HEK293 (cell line): ENCODE measurements around the gene SPEF1.

Source experiments
- CTCF ChIA-PET: fragments of 350-600 bp; formaldehyde crosslinking; extraction: SDS; loops from one replicate; lab custom pipeline; 2021; ENCODE audit warnings: antibody characterized with exemption; lab: Yijun Ruan, JAX
- POLR2A ChIA-PET: fragments of 300-600 bp; formaldehyde crosslinking; extraction: SDS; loops from one replicate; lab custom pipeline; 2020; ENCODE audit warnings: antibody characterized with exemption, inconsistent platforms; lab: Yijun Ruan, JAX
- H3K27ac ChIP-seq: fragments of 200-500 bp; sonication (Bioruptor generic); 2 replicates; pipeline ENCODE4 v1.5.1; 2014; ENCODE audit warnings: low read depth, low read length, control low read depth, inconsistent platforms; ENCODE audit errors: extremely low read depth
- H3K36me3 ChIP-seq, 2 experiments: fragments of 200-500 bp in 1 of 2; sonication (Bioruptor generic) in 1 of 2; 1 replicate in 1 of 2; 2 replicates in 1 of 2; pipeline ENCODE4 v1.5.1; 2014 to 2017; ENCODE audit warnings: inconsistent platforms in 2 of 2, low read length in 2 of 2; ENCODE audit not compliant: control insufficient read depth in 2 of 2, insufficient read depth in 1 of 2
- H3K4me1 ChIP-seq: fragments of 200-500 bp; sonication (Bioruptor generic); 2 replicates; pipeline ENCODE4 v1.5.1; 2014; ENCODE audit warnings: mild to moderate bottlenecking, low read length, inconsistent platforms; ENCODE audit not compliant: control insufficient read depth, insufficient read depth
- H3K4me3 ChIP-seq: 2 replicates; pipeline ENCODE4 v1.5.1; 2011; ENCODE audit warnings: low read depth, mild to moderate bottlenecking, control low read depth, low read length, moderate library complexity
- H3K9me3 ChIP-seq: fragments of 200-500 bp; sonication (Bioruptor generic); 2 replicates; pipeline ENCODE4 v1.5.1; 2014; ENCODE audit warnings: low read depth, low read length, inconsistent platforms; ENCODE audit not compliant: control insufficient read depth, insufficient read depth
- KLF10 ChIP-seq: fragments of 450-650 bp; IDR thresholded peaks from 2 replicates; pipeline ENCODE4 v1.5.1; 2018; ENCODE audit warnings: missing biosample characterization, mild to moderate bottlenecking, missing genetic modification characterization
- MEIS1 ChIP-seq: sonication (generic); formaldehyde crosslinking; IDR thresholded peaks from 2 replicates; pipeline ENCODE4 v1.8.1; 2022; ENCODE audit warnings: missing genetic modification reagents, mild to moderate bottlenecking, borderline replicate concordance
- PRDM6 ChIP-seq: fragments of 450-650 bp; formaldehyde crosslinking; IDR thresholded peaks from 2 replicates; pipeline ENCODE4 v1.5.1; 2017; ENCODE audit warnings: missing biosample characterization, missing genetic modification characterization
- SCRT2 ChIP-seq: fragments of 450-650 bp; formaldehyde crosslinking; IDR thresholded peaks from 2 replicates; pipeline ENCODE4 v1.5.1; 2016; ENCODE audit warnings: missing biosample characterization, missing genetic modification characterization
- SETDB1 ChIP-seq: IDR thresholded peaks from one replicate; pipeline ENCODE4 v1.6.1; 2017; ENCODE audit warnings: mild to moderate bottlenecking, low read length, moderate library complexity, mixed read lengths; ENCODE audit not compliant: insufficient read length
- TRIM28 ChIP-seq: IDR thresholded peaks from 2 replicates; pipeline ENCODE4 v1.6.1; 2011; ENCODE audit warnings: low read length, control low read depth, borderline replicate concordance
- ZBTB10 ChIP-seq: fragments of 450-650 bp; formaldehyde crosslinking; IDR thresholded peaks from 2 replicates; pipeline ENCODE4 v1.5.1; 2016; ENCODE audit warnings: missing biosample characterization, missing genetic modification characterization
- ZFP37 ChIP-seq: fragments of 450-650 bp; formaldehyde crosslinking; IDR thresholded peaks from 2 replicates; pipeline ENCODE4 v1.5.1; 2016; ENCODE audit warnings: missing biosample characterization, missing genetic modification characterization
- ZNF140 ChIP-seq: fragments of 450-650 bp; formaldehyde crosslinking; IDR thresholded peaks from 2 replicates; pipeline ENCODE4 v1.5.1; 2016; ENCODE audit warnings: missing biosample characterization, missing genetic modification characterization
- ZNF146 ChIP-seq: fragments of 450-650 bp; formaldehyde crosslinking; IDR thresholded peaks from 2 replicates; pipeline ENCODE4 v1.5.1; 2016; ENCODE audit warnings: missing biosample characterization, missing genetic modification characterization
- ZNF202 ChIP-seq: fragments of 450-650 bp; formaldehyde crosslinking; IDR thresholded peaks from 2 replicates; pipeline ENCODE4 v1.5.1; 2016; ENCODE audit warnings: missing biosample characterization, missing genetic modification characterization, borderline replicate concordance
- ZNF324 ChIP-seq: fragments of 450-650 bp; formaldehyde crosslinking; IDR thresholded peaks from 2 replicates; pipeline ENCODE4 v1.5.1; 2016; ENCODE audit warnings: missing biosample characterization, missing genetic modification characterization
- ZNF354C ChIP-seq: fragments of 450-650 bp; formaldehyde crosslinking; IDR thresholded peaks from 2 replicates; pipeline ENCODE4 v1.5.1; 2016; ENCODE audit warnings: missing biosample characterization, missing genetic modification characterization, low read depth, borderline replicate concordance
- ZNF366 ChIP-seq: fragments of 450-650 bp; formaldehyde crosslinking; conservative IDR thresholded peaks from 2 replicates; pipeline ENCODE4 v1.5.1; 2016; ENCODE audit warnings: missing biosample characterization, missing genetic modification characterization
- ZNF426 ChIP-seq: fragments of 450-650 bp; formaldehyde crosslinking; IDR thresholded peaks from 2 replicates; pipeline ENCODE4 v1.5.1; 2017; ENCODE audit warnings: missing biosample characterization, missing genetic modification characterization, mild to moderate bottlenecking, inconsistent platforms, moderate library complexity
- ZNF48 ChIP-seq: fragments of 450-650 bp; formaldehyde crosslinking; IDR thresholded peaks from 2 replicates; pipeline ENCODE4 v1.5.1; 2016; ENCODE audit warnings: missing biosample characterization, missing genetic modification characterization
- ZNF529 ChIP-seq: fragments of 450-650 bp; formaldehyde crosslinking; IDR thresholded peaks from 2 replicates; pipeline ENCODE4 v1.5.1; 2017; ENCODE audit warnings: missing genetic modification characterization, missing biosample characterization; ENCODE audit not compliant: insufficient replicate concordance
- ZNF558 ChIP-seq: fragments of 450-650 bp; formaldehyde crosslinking; IDR thresholded peaks from 2 replicates; pipeline ENCODE4 v1.5.1; 2016; ENCODE audit warnings: missing biosample characterization, missing genetic modification characterization
- ZNF580 ChIP-seq: fragments of 450-650 bp; formaldehyde crosslinking; IDR thresholded peaks from 2 replicates; pipeline ENCODE4 v1.5.1; 2016; ENCODE audit warnings: missing biosample characterization, missing genetic modification characterization
- ZNF610 ChIP-seq: fragments of 450-650 bp; formaldehyde crosslinking; IDR thresholded peaks from 2 replicates; pipeline ENCODE4 v1.5.1; 2016; ENCODE audit warnings: missing biosample characterization, missing genetic modification characterization, borderline replicate concordance
- ZNF664 ChIP-seq: fragments of 450-650 bp; formaldehyde crosslinking; IDR thresholded peaks from 2 replicates; pipeline ENCODE4 v1.5.1; 2016; ENCODE audit warnings: missing biosample characterization, missing genetic modification characterization
- ZNF670 ChIP-seq: fragments of 450-650 bp; formaldehyde crosslinking; IDR thresholded peaks from 2 replicates; pipeline ENCODE4 v1.5.1; 2016; ENCODE audit warnings: missing biosample characterization, missing genetic modification characterization, low read depth
- ZNF76 ChIP-seq: fragments of 450-650 bp; formaldehyde crosslinking; IDR thresholded peaks from 2 replicates; pipeline ENCODE4; 2016; ENCODE audit warnings: low read depth, missing biosample characterization, missing genetic modification characterization, borderline replicate concordance
- ZXDB ChIP-seq: fragments of 450-650 bp; formaldehyde crosslinking; IDR thresholded peaks from 2 replicates; pipeline ENCODE4 v1.5.1; 2016; ENCODE audit warnings: missing biosample characterization, missing genetic modification characterization
- TF ChIP-seq, protein P1 (sequence below): fragments of 450-650 bp; formaldehyde crosslinking; IDR thresholded peaks from 2 replicates; pipeline ENCODE4 v1.5.1; 2016; ENCODE audit warnings: missing biosample characterization, missing genetic modification characterization

SPEF1 gene

GRCh38 chr20:3811467-3812258, 30.4 kb upstream of the SPEF1 start (continued):
- peak; percentile 85; the same call in 1 of the 2 replicates for TF ChIP-seq ZFP37 (tag by site-specific recombination)
- TF ChIP-seq ZNF558 (tag by site-specific recombination) = 0 out of 2 replicates have a peak, but pooled peaks have one; percentile 48
- TF ChIP-seq ZNF366 (tag by site-specific recombination) = peak; percentile 92
- TF ChIP-seq ZNF354C (tag by site-specific recombination) = no peak
- TF ChIP-seq ZNF202 = no peak
- 0 out of 2 replicates have a peak, but pooled peaks have one; percentile 13 for TF ChIP-seq TRIM28
- no peak for TF ChIP-seq ZNF146 (tag by site-specific recombination)
- TF ChIP-seq, protein P1, sequence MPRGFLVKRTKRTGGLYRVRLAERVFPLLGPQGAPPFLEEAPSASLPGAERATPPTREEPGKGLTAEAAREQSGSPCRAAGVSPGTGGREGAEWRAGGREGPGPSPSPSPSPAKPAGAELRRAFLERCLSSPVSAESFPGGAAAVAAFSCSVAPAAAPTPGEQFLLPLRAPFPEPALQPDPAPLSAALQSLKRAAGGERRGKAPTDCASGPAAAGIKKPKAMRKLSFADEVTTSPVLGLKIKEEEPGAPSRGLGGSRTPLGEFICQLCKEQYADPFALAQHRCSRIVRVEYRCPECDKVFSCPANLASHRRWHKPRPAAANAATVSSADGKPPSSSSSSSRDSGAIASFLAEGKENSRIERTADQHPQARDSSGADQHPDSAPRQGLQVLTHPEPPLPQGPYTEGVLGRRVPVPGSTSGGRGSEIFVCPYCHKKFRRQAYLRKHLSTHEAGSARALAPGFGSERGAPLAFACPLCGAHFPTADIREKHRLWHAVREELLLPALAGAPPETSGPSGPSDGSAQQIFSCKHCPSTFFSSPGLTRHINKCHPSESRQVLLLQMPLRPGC (tag by site-specific recombination) = peak; percentile 87
- TF ChIP-seq ZNF76 (tag by site-specific recombination) = peak; percentile 88
- TF ChIP-seq ZNF324 = peak; percentile 67; the same call in 1 of the 2 replicates

DNA sequence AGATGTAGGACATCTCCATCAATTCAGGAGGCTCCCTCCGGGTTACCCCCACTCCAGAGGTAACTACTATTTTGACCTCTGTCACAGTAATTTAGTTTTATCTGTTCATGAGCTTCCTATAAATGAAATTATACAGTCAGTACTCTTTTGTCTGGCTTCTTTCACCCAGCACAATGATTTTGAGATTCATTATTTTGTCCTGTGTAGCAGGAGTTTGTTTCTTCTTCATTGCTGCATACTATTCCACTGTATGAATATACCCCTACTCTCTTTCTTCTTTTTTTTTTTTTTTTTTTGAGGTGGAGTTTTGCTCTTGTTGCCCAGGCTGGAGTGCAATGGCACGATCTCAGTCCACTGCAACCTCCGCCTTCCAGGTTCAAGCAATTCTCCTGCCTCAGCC, 27.3 kb upstream of the SPEF1 start:
- ChIA-PET CTCF (no interaction called here), POLR2A (interaction anchor here (0.7 to 1.2 kb wide), 2 partner anchors 10 to 71 kb away, joined by 4 read pairs; no protein-coding TSS in a partner anchor)
- peak overlapping the region; percentile 62 for H3K27ac ChIP-seq
- no peak overlapping the region for H3K4me3 ChIP-seq
- peaks cover 10 to 28% of the 10 kb centered on the region in 2 experiments; a peak in 2 of 3 replicates for H3K36me3 ChIP-seq
- H3K4me1 ChIP-seq = peaks cover 33% of the 10 kb centered on the region
- no peaks in the 10 kb centered on the region for H3K9me3 ChIP-seq
- 0 out of 2 replicates have a peak, but pooled peaks have one; percentile 6 for TF ChIP-seq ZXDB (tag by site-specific recombination)
- TF ChIP-seq KLF10 (tag by site-specific recombination) = no peak
- TF ChIP-seq PRDM6 = no peak
- TF ChIP-seq ZNF670 (tag by site-specific recombination) = no peak
- no peak for TF ChIP-seq SETDB1
- TF ChIP-seq MEIS1 (CRISPR knock-in tag) = no peak
- no peak for TF ChIP-seq ZNF664
- peak; percentile 100 for TF ChIP-seq ZNF146 (tag by site-specific recombination)
- TF ChIP-seq ZNF426 = no peak
- TF ChIP-seq ZNF610 (tag by site-specific recombination) = no peak
- TF ChIP-seq ZBTB10 (tag by site-specific recombination) = no peak
- TF ChIP-seq ZNF580 (tag by site-specific recombination) = peak; percentile 87
- TF ChIP-seq ZNF48 (tag by site-specific recombination) = no peak
- TF ChIP-seq ZNF529 (tag by site-specific recombination) = no peak
- no peak for TF ChIP-seq ZNF202
- no peak for TF ChIP-seq SCRT2 (tag by site-specific recombination)
- TF ChIP-seq ZNF140 (tag by site-specific recombination) = no peak
